DND-41 (cell line): ENCODE results near the gene SLC38A5.

Source experiments
- EZH2 ChIP-seq: IDR thresholded peaks from 3 replicates; pipeline ENCODE4 v1.6.1; 2012; ENCODE audit warnings: borderline replicate concordance, low read depth, mild to moderate bottlenecking, moderate library complexity, low read length, inconsistent platforms; ENCODE audit not compliant: severe bottlenecking
- TF ChIP-seq, protein P1 (sequence below): IDR thresholded peaks from 2 replicates; pipeline ENCODE4 v1.5.1; 2012; ENCODE audit warnings: borderline replicate concordance, low read length, moderate library complexity, mild to moderate bottlenecking; ENCODE audit not compliant: poor library complexity, severe bottlenecking; ENCODE audit errors: extremely low read depth

DNA sequence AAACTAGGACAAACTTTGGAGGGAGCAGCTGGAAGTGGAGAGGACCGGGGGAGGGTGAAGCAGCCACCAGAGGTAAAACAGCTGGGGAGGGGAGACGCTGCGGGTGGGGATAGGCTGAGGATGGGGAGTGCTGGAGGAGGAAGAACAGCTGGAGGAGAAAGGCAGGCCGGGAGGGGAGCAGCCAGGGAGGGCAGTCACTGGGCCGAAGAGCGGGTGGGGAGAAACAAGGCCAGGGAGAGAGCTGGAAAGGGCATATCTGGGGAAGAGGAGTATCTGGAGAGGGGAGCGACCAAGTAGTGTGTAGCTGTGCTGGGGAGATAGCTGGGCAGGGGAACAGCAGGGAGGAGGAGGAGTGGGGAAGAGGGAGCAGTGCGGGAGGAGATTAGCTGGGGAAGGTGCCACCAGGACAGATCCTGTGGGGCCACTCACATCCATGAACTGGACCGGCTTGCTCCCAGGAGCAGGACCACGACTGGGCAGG, 2.7 kb downstream of the SLC38A5 start:
- TF ChIP-seq, protein P1, sequence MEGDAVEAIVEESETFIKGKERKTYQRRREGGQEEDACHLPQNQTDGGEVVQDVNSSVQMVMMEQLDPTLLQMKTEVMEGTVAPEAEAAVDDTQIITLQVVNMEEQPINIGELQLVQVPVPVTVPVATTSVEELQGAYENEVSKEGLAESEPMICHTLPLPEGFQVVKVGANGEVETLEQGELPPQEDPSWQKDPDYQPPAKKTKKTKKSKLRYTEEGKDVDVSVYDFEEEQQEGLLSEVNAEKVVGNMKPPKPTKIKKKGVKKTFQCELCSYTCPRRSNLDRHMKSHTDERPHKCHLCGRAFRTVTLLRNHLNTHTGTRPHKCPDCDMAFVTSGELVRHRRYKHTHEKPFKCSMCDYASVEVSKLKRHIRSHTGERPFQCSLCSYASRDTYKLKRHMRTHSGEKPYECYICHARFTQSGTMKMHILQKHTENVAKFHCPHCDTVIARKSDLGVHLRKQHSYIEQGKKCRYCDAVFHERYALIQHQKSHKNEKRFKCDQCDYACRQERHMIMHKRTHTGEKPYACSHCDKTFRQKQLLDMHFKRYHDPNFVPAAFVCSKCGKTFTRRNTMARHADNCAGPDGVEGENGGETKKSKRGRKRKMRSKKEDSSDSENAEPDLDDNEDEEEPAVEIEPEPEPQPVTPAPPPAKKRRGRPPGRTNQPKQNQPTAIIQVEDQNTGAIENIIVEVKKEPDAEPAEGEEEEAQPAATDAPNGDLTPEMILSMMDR, result no peak
- no peak for TF ChIP-seq EZH2
